ENCODE data around the gene PNMA8C.
"Not testable (repeated sequence)": the region's sequence is repeated elsewhere in the genome, so short reads cannot be mapped to it uniquely, and the experiment has no call there.

PNMA8C gene

DNA sequence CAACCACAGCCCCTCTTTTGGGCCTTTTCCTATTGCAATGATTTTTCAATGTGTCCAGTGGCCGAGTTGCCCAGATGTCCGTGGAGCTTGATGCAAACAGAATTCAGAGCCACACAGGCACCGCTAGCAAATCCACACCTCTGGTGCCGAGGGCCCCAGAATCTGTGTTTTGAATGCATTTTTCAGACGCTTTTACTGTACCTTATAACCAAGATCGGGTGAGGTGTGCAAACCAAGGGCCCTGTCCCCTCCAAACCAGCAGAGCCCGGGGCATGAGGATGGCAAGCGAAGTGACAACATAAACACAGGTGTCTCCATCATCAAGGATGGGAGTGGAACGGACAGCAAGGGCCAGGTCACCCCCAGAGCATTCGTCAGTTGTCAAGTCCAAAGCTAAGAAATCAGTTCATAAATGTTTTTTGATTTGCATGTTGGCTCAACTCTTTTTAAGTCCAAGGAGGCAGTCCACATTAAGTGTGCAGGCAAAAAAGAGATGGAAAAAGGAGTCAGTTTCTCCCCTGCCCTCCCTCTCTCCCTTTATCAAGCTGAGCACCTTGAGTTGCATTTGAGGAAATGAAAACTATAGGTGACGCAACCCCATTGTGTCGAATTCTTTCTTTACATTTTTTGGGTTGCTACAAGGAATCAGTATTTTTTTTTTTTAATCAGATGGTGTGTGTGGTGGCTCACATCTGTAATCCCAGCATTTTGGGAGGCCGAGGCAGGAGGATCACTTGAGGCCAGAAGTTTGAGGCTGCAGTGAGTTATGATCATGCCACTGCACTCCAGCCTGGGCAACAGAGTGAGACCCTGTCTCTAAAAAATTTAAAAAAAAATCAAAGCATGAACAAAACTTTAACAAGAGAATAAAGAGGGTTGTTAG lies 18.3 kb downstream of the PNMA8C start:
- no peak for DNase-seq

DNA sequence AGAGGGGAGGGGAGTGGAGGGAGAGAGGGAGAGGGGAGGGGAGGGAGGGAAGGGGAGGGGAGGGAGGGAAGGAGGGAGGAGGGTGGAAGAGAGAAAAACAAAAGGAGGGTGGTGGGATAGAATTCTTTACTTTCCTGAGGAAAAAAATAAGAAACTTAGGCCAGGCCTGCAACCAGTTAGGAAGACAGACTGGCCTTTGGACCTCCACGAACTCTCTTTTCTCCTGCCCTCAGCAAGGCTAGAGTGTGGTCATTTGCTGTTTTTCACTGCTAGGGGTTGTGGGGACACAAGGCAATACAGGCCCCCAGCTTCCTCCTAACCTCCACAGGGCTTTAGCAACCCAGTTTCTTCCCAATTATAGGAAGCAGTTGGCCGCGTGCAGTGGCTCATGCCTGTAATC lies 19.5 kb downstream of the PNMA8C start:
- no peak for DNase-seq

DNA sequence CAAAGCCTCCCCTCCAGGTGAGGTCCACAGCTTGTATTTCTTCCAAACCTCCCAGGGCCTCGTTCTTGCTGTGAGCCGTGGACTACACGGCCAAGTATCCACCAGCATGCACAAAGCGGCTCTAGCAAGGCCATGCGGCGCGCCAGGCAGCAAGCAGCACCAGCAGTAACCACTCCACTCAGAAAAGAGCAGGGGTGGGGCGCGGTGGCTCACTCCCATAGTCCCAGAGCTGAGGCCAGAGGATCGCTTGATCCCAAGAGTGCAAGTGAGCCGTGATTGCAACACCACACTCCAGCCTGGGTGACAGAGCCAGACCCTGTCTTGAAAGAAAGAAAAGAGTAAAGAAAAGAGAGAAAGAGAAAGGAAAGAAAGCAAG lies 20.1 kb downstream of the PNMA8C start:
- DNase-seq: no peak

DNA sequence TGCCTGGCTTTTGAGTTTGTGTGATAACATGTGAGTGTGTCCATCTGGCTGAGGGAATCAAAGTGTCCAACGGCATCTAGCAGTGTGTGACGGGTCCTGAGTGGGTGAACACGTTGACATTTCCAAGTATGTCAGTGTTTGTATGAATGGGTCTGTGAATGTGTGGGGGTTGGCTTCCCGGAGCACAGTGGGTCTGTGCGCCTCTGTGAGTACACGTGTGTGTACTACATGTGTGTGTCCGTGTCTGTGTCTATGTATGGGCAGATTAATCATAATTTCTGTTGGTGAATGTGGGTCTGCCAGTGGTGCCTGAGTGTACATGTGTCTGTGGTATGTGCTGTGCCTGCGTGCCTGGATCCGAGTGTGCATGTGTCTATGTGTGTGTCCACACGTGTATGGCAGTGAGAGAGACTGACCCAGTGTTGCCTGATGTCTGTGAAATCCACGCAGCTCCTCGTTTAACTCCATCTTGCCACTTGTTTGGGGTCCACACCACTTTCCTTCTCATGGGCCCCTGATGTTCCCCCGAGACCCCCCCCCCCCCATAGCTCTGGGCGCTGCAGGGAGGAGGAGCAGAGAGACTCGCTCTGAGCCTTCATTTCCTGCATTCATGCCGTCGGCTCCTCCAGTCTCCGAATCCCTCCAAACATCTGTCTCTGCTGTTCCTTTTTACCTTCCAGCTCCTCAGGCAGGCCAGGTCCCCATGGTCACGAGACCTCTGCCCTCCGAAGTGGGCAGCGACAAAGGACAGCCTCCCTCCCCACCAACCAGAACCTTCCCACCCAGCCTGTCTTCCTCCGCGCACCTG lies 20.7 kb downstream of the PNMA8C start:
- no peak for DNase-seq

DNA sequence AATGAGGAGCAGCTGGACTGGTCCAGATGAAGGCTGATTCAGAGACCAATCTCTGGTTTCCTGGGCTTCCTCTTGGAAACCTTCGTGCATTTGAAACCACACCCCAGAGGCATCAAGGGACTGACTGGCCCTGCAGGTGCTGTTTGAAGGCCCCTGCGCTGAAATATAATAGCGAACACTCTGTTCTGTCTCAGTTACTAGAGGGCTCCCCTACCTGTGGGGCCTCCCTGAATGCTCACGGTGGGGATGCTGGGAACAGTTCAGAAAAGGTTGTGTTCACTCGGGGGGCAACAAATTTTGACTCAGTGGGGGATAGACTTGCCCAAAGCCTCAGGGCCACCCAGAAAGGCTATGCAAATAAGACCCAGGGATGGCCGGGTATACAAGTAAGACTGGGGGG lies 21.8 kb downstream of the PNMA8C start:
- no peak for DNase-seq

DNA sequence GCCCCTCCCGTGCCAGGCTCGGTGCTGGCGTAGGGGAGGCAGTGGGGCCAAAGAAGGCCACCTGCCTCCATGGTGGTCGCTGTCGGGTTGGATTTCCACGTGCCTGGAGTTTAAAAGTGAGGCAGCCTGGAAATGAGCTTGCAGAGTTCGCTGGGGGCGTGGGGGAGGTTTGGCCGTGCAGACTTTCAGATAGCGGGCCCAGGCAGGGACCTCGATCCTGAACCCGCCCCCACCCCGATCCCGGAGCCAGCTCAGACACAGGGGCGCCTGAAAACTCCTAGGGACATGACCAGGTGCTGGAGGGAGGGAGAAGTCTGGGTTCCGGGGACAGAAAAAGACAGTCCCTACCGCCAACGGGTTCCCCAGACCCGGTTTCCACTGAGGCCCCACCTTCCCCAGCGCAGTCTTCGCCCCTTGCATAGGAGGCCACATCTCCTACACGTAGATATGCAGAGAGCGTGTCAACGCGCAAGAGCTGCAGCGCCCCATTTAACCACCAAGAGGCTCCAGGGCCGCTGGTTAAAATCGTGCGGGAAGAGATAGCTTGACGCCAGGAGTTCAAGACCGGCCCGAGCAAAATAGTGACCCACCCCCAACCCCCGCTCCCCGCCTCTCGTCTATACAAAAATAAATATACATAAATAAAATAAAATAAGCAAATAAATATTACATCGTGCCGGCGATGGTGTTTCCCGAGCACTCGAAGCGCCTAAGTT lies 23.8 kb downstream of the PNMA8C start:
- DNase-seq: no peak

DNA sequence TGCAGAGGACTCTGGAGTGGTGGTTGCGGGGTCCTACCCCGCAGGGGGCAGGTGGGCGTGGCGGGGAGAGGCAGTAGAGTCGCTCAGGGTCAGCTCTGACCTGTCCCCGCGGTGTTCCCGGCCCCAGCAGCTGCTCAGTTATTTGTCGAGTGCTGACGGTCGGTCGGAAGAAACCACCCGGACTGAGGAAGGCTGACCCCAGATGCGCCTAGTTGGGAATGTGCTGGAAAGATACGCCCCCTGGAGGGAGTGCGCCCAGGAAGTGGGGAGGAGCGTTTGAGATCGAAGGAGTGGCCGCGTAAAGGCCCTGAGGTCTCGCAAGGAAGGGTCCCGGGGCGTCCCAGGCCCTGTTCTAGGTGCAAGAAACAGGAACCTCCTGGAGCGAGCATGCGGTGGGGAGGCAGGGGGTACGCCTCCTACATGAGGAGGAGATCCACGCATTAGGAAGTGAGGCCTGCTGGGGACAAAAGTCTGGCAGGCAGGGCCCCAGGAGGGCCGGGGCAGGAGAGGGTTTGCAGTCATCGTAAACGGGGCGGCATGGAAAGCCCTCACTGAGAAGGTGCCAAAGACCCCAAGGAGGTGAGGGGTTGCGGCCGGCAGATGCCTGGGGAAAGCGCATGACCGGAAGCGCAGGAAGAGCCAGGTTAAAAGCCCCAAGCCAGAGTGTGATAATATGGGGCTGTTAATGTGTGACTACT lies 24.5 kb downstream of the PNMA8C start:
- DNase-seq: no peak

DNA sequence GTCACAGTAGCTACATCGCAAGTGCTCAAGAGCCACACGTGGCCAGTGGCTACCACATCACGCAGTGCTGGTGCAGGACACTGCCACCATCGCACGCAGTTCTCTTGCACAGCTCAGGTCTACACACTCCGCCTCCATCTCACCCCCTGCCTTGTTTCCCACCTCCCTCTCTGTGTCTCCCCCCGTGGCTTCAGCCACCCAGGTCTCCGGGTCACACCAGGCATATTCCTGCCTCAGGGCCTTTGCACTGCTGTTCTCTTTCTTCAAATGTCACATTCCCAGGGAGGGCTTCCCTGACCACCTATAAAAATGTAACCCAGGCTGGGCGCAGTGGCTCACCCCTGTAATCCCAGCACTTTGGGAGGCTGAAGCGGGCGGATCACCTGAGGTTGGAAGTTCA lies 26.0 kb downstream of the PNMA8C start:
- DNase-seq: no peak

DNA sequence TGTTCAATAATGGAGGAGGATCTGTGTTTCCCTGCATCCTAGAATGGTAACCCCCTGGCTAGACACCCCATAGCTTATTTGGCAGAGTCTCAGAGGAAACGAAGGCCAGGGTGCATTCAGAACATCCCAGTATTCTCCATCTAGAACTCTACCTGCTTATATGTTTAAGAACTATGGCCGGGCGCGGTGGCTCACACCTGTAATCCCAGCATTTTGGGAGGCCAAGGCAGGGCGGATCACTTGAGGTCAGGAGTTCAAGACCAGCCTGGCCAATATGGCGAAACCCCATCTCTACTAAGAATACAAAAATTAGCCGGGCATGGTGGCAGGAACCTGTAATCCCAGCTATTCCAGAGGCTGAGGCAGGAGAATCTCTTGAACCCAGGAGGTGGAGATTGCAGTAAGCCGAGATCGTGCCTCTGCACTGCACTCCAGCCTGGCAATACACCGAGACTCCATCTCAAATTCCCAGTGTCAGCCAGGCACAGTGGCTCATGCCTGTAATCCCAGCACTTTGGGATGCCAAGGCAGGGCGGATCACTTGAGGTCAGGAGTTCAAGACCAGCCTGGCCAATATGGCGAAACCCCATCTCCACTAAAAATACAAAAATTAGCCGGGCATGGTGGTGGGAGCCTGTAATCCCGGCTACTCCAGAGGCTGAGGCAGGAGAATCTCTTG lies 30.8 kb downstream of the PNMA8C start:
- not testable (repeated sequence) for DNase-seq

DNA sequence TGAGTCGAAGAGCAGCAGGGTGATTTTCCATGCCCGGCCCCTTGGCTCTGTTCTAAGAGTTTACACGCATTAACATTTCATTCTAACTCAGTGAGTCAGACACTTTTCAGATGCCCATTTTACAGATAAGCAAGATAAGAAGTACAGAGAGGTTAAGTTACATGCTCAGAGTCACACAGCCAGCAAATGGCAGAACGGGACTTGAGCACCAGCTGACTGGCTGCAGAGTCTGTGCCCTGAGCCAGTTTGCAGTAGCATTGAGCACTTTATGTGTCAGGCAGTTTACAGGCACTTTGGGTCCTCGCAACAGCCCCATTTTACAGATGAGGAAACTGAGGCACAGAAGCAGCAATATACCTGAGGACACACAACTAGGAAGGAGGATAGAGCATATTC lies 34.3 kb downstream of the PNMA8C start:
- no peak for DNase-seq

DNA sequence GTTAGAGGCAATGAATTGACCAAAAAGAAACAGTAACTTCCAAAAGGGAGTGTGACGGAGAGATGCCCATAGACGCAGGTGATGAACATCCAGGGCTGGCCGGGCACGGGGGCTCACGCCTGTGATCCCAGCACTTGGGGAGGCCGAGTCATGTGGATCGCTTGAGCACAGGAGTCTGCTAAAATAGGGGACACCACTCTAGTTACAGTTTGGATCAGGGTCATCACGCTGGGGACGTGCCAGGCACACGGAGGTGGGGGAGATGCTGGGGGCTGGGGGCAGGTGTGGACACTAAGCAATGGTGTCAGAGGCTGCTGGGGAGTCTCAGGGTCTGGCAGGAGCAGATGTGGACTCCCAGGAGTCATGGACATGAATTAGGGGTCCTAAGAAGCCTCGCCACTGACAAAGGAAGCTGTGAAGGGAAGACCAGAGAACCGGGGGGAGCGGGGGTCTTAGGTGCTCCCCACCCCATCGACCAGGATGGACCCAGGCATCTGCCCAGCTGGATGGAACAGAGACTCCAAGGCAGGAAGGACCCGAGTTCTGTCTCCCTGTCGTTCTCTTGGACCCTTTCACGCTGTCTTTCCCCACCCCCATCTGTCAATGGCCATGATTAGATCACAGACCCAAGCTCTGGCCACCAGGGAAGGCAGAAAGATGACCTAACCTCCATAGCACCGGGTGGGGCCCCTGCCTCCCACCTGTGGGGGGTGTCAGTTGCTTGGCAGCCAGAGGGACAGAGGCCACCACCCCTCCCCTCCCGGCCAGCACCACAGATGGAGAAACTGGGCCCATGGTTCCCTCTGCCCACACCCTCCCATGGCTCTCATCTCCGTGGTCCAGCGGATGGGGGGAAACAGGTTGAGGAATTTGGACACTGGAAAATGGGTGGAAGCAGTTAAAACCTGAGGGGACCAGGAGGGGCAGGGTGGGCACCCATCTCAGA lies 35.0 kb downstream of the PNMA8C start:
- DNase-seq: no peak

DNA sequence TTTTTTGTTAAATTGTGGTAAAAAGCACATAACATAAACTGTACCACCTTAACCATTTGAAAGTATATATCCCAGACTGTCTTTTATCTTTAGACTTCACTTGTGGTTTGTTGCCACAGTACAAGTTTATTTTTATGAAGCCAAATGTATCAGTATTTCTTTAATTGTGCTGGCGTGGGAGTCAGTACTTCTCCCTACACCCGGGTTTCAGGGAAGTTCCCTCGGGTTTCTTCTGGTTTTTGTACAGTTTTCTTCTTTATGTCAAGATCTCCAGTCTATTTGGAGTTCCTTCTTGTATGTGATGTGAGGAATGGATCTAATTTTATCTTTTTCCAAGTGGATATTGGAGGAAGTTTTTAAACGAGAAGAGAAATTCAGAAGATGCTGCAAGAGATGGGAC lies 35.9 kb downstream of the PNMA8C start:
- DNase-seq: peak; percentile 56

DNA sequence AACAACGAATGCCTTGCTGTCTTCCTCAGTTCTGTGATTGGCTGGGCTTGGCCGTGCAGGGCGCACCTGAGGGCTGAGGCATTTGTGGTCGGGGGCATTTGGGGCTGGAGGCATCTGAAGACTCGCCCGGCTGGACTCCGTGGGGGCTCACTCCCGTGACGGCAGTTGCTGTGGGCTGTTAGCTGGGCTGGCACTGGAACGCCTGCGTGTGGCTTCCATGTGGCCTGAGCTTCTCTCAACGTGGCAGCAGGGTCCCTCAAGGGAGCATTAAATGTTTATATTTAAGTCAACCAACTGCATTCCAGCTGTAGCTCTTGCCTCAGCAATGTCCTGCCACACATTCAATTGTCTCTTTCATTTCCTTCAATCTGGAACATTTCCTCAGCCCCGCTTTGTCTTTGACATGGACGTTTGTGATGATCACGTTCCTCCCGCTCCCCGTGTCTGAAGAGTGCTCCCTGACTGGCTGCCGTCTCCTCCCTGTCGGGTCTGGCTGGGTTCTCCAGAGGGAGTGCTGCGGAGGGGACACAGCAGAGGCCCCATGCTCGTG lies 36.4 kb downstream of the PNMA8C start:
- no peak for DNase-seq

DNA sequence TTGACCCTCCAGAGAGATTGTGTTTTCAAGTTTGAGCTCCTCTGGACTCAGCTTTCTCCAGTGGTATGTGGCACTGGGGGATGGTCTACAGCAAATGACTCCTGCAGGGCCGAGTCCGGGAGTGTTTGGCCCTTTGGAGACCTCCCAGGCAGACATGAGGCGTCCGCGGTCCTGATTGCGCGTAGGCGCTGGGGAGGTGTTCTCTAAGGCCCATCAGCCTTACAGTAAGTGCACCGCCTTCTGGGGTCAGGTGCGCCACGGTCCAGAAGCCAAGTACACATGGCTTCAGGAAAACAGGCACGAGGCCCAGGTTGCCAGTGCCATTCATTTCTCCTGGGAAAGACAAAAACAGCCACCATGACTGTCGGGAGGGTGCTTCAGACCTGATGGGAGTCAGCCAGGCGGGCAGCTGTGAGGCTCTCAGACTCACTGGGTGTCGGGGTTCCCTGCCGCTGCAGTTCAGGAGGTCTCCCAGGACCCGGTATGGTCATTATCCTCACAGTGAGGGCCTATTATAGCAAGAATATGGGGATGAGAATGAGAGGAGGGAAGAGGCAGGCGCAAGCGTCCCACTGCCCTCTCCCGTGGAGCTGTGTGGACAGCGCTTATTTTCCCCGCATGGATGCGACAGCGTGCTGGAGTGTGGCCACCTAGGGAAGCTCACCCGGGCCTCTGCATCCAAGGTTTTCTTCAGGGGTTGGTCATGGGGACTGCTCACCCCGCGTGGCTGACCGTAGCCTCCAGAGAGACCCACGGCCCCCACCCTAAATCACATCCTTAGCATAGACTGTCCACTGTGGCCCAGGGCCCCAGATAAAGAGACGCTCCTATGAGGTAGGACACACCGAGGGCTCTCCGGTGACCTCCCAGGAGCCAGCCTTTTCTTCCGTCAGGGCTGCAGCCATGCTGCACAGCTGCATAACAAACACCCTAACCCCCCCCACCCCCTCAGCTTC lies 37.2 kb downstream of the PNMA8C start:
- no peak for DNase-seq

DNA sequence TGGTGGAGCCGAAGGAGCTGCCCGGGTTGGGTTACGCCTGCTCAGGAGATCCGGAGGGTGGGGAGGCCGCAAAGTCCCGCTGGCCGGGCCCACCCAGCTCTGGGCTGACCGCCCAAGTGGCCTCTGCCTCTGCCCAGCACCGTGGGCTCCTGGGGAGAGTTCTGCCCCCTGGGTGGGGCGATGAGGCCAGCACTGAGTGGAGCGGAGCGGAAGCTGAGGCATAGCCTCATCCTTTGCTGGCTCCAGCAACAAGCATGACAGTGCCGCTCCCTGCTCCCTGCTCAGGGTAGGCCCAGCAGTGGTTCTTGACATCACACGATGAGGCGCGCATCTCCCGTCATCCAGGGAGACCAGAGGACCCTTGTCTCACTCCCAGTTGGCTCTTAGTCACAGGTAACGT lies 37.9 kb downstream of the PNMA8C start:
- DNase-seq: no peak

DNA sequence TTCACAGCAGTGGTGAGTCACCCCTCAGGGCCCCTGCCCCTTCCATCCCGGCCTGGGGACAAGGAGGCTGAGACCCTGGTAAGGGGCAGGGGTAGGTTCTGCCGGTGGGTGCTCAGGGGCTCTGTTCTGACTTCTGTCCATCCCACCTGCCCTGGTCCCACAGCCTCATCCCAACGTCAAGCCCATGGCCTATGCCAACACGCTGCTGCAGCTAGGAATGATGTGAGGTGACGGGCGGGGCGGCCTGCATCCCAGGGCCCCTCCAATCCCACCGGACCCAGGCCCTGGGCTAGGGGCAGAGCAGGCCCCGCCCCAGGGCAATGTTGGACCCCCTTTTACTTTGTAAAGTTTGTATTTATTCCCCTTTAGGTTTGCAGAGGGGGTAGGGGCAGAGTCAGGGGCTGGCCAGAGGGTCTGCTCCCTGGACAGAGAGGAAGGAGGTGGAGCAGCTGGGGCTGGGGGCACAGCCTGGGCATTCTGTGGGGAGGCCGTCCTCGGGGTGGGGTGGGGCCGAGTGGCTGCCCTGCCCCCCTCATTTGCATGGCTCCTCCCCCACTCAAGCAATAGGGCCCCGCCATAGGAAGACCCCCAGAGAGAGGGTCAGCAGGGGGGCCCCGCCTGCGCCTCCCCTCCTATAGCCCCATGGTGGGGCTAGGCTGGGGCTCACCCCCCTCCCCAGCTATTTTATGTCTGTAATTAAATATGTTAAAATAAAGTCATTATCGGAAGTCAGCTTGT lies 38.4 kb downstream of the PNMA8C start:
- no peak for DNase-seq

DNA sequence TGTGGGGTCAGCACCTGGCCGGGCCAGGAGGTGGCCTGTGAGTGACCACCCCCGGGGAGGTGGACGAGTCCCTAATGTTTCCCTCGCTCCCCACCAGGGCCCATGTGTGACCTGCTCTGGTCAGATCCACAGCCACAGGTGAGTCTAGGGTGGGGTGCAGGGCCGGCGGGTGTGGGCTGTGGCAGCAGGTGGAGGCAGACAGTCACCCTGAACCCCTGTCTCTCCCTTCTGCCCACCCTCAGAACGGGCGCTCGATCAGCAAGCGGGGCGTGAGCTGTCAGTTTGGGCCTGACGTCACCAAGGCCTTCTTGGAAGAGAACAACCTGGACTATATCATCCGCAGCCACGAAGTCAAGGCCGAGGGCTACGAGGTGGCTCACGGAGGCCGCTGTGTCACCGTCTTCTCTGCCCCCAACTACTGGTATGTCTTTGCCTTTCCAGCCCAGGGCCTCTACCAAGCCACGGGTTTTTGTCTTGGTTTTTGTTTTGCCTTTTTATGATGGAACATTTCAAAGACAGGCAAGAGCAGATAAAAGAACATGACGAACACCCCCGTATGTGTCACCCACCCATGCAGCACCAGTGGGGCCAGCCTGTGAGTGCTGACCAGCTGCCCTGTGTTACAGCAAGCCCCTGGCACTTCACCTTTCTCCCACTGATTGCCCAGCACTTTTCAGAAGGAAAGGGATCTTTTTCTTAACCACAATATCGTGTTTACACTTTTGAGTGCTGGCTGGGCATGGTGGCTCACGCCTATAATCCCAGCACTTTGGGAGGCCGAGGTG lies 40.2 kb downstream of the PNMA8C start:
- no peak for DNase-seq

DNA sequence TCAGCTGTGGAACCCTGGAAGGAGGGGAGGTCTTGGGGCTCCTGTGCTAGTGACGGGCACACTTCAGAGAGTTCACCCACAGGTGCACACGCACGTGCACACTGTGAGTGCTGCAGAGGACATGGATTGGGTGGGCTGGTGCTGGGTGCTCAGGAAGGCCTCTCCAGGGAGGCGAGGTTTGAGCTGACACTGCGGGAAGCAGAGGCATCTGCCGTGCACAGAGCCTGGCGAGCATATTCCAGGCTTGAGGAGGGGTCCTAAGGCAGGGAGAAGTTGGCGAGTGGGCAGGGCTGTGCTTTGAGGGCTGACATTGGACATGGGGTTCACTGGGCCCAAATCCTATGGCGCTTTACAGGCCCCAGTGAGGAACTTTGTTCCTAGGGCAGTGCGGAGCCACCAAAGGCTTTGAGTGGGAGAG lies 41.0 kb downstream of the PNMA8C start:
- DNase-seq: no peak
